ENCODE measurements around the gene SLC39A9.

Gene SLC39A9, protein sequence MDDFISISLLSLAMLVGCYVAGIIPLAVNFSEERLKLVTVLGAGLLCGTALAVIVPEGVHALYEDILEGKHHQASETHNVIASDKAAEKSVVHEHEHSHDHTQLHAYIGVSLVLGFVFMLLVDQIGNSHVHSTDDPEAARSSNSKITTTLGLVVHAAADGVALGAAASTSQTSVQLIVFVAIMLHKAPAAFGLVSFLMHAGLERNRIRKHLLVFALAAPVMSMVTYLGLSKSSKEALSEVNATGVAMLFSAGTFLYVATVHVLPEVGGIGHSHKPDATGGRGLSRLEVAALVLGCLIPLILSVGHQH

GRCh38 chr14:69398053-69398817 lies at the start of gene SLC39A9, which contains the start of gene ERH:
Gene SLC39A9 (plus strand): TSS chr14:69398692. CDS start chr14:69399370, 678 bp downstream.
Gene ERH (minus strand): TSS chr14:69398299. CDS start chr14:69398233, 66 bp downstream.
- peak; percentile 87 for DNase-seq (ENCODE audit: low read depth)

GRCh38 chr14:69349091-69349777 lies 49.3 kb upstream of the SLC39A9 start:
- no peak for DNase-seq (ENCODE audit: low read depth)

- DNase-seq (ENCODE audit: low read depth): no peak
Measured at GRCh38 chr14:69350892-69351291, 47.6 kb upstream of the SLC39A9 start.

GRCh38 chr14:69351385-69351784 lies 47.1 kb upstream of the SLC39A9 start:
- DNase-seq (ENCODE audit: low read depth): no peak

DNA sequence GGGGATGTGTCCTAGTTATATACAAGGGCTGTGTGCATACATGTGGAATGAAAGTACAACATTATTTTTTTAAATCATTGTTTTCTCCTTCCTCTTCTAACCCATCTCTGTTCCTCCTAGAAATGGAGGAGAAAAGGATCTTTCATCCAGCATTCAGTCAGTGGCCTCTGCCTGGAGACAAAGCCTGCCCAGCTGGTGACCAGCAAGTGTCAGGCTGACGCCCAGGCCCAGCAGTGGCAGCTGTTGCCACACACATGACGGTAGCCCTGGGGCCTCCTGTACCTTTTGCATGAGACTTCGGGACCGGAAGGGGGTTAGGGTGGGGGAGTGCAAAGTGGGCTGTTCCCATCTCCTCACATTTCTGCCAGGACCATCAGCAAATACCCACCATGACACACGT lies 46.6 kb upstream of the SLC39A9 start:
- DNase-seq (ENCODE audit: low read depth): no peak

DNA sequence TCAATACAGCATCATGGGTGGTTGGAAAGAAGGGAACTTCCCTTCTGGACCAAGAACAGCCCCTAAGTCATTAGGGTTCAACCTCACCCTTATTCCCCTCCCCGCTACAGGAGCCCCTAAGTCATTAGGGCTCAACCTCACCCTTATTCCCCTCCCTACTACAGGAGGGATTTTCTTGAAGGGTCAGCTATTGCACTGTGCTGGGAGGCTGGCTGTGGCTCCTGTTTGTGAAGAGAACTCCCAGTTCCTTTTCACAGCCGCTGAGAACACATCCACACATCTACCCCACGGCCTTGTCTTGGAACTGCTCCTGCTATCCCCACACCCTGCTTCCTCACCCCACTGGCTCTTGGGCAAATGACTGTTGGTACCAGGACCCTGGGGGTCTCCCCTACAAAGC lies 45.3 kb upstream of the SLC39A9 start:
- DNase-seq (ENCODE audit: low read depth): no peak

DNA sequence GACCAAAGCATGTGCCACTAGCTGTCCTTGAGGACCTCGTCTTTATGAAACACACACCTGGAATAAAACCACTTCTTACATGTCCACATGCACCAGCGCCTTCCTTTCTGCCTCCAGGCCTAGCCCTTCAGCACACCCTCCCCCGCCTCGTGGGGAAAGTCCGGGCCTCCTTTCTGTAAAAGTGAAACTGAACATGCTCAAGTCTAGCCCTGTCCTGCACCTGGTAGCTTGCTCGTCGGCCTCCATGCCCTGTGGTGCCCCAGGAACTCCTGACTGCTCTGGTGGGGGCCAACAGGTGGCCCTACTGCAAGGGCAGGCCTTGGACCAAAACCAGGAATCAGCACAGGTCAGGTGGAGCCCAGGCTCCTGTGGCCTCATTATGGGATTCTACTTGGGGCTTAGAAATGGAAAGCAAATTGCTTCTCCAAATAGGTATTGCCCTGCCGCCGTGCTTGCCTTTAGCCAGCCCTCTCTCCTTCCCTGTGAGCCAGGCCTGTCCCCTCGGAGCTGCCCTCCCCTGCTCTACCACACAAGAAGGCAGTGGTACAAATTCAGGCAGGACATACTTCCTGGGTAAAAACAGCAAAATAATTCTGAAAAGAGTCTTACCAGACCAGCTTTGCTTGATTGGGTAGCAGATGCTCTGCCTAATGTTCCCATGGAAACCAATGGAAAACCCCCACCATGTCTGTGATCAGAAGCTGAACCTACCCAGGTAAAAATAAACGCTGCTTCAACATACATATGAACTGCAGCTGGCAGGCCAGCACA lies 43.9 kb upstream of the SLC39A9 start:
- DNase-seq (ENCODE audit: low read depth): peak; percentile 26

- DNase-seq (ENCODE audit: low read depth): no peak
Measured at GRCh38 chr14:69355154-69355597, 43.3 kb upstream of the SLC39A9 start.

DNA sequence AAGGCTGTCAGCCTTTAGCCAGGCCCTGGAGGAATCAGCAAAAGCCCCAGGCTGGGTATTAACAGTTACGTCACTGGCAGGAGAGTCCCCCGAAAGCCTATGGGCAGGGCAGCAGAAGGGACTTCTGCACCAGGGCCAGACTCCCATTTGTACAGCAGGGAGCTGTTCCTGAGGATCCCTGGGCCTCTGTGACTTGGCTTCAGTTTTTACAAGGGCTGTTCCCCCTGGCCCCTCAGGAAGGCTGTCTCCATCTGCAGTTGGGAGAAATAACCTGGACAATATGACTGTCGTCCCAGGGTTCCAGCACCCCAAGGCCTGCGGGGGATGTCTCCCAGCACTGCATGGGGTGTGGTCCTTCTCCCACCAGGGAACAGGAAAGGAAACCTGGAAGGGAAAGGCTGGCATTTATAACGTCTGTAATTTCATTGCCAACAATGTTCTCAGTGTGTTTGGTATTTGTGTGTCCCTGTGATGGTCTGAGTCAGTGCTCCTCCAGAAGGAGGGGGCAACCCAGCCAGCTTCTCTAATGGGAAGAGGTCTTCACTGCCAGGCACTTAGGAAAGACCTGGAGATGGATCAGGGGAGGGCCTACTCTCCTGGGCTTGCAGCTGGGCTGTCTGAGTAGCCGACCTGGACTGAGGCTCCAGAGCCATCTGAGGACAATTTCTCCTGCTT lies 42.7 kb upstream of the SLC39A9 start:
- no peak for DNase-seq (ENCODE audit: low read depth)

DNA sequence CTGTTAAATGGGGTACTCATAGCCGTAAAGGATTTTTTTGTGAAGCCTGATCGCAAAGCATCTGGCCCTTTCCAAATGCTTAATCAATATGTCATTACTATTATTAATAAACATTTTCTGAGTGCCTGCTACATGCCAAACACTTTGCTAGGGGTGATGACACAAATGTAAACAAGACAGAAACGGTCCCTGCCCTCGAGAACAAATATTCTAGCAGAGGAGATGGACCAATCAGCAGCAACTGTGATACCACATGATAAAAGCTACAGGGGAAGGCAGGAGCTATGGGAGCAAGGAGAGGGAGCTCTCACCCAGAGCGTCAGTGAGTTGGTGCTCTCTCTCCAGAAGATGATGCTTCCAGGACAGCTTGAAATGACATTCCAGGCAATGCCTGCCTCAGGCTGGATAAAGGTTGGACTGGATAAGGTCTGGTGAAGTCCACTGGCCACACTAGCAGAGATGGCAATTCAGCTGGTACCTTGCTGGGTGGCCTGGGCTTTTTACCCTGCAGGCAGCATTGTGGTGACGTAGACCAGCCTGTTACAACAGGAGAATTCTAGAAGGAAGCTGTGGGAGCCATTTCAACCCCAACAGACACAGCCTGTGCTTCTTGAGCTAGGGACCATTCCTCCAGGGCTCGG lies 41.5 kb upstream of the SLC39A9 start:
- DNase-seq (ENCODE audit: low read depth): no peak

DNA sequence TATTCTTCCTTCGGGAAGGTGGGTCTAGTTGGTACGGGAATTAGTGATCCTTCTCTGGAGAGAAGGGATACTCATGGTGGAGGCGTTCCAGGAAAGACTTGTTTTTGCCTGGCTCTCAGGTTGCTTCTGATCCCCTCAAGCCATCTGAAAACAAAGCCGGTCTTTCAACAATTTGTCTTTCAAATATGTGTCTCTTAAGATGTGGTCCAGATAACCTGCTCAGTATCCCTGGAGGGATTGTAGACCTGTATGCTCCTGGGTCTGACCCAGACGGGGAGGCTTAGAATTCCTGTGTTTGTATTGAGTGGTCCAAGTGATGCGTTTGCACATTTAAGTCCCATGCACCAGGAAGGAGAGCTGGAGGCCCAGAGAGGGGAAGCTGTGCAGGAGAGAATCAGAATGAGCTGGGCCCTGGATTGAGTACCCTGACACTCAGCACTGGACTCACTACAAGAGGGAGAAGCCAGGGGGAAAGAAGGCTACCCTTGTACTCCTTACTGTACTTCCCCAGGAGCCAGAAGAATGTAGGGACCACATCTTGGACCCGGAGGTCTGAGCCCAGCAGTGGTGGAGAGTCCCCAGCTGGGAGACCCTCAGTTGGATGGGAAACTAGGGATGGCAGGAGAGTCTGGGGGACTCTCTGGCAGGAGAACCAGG lies 40.8 kb upstream of the SLC39A9 start:
- no peak for DNase-seq (ENCODE audit: low read depth)

- no peak for DNase-seq (ENCODE audit: low read depth)
Measured at GRCh38 chr14:69358233-69358963, 40.1 kb upstream of the SLC39A9 start.

- DNase-seq (ENCODE audit: low read depth): no peak
Measured at GRCh38 chr14:69358966-69359365, 39.5 kb upstream of the SLC39A9 start.

GRCh38 chr14:69360438-69361108 lies 37.9 kb upstream of the SLC39A9 start:
- DNase-seq (ENCODE audit: low read depth): no peak

- DNase-seq (ENCODE audit: low read depth): no peak
Measured at GRCh38 chr14:69363055-69363454, 35.4 kb upstream of the SLC39A9 start.

- no peak for DNase-seq (ENCODE audit: low read depth)
Measured at GRCh38 chr14:69363964-69364363, 34.5 kb upstream of the SLC39A9 start.

DNA sequence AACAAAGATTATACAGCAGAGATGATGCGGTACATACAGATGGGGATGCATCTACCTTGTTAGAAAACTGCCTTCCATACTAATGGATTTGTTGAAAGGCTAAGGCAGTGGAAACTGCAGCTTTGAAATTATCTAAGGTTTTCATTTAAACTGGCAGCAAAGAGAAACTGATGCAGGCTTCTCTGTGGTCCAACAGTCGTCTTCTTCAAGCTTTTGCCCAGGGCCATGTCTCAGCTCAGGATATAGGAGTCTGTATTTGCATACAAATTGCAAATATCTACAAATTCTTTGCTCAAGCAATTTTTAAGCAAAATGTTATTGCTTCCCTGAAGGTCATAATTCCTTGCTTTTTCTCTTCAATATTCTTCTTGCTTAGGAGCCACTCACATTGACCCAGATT lies 34.1 kb upstream of the SLC39A9 start:
- no peak for DNase-seq (ENCODE audit: low read depth)

- DNase-seq (ENCODE audit: low read depth): no peak
Measured at GRCh38 chr14:69366069-69366468, 32.4 kb upstream of the SLC39A9 start.

DNA sequence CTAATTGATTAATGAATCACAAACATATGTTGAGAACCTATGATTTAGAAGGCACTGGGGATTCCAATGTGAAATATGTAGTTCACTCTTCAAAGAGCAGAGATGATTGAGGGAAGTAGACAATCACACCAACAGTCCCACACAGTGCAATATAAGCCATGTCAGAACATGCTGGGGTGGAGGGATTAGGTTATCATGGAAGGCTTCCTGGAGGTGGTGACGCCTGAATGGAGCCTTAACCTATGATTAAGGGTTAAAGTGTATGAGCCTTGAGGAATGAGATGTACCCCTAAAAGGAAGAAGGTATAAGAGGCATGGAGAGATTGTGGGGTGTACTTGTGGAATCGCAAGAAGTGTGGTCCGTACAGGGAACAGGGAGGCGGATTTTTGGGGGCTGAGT lies 31.7 kb upstream of the SLC39A9 start:
- no peak for DNase-seq (ENCODE audit: low read depth)
